ENCODE measurements around the gene TKT.

Gene TKT

GRCh38 chr3:53181024-53181371 is 74.8 kb downstream of the TKT start:
- DNase-seq (ENCODE audit: low read depth) = no peak
- TF ChIP-seq POLR2A (IDR thresholded peaks at IDR 0.05; ENCODE audit: extremely low read depth, insufficient read length) = no peak
- TF ChIP-seq, protein P1, sequence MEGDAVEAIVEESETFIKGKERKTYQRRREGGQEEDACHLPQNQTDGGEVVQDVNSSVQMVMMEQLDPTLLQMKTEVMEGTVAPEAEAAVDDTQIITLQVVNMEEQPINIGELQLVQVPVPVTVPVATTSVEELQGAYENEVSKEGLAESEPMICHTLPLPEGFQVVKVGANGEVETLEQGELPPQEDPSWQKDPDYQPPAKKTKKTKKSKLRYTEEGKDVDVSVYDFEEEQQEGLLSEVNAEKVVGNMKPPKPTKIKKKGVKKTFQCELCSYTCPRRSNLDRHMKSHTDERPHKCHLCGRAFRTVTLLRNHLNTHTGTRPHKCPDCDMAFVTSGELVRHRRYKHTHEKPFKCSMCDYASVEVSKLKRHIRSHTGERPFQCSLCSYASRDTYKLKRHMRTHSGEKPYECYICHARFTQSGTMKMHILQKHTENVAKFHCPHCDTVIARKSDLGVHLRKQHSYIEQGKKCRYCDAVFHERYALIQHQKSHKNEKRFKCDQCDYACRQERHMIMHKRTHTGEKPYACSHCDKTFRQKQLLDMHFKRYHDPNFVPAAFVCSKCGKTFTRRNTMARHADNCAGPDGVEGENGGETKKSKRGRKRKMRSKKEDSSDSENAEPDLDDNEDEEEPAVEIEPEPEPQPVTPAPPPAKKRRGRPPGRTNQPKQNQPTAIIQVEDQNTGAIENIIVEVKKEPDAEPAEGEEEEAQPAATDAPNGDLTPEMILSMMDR (IDR thresholded peaks at IDR 0.05; ENCODE audit: low read depth, low read length) = no peak
- no peak overlapping the region for H3K4me3 ChIP-seq (ENCODE audit: low read depth, low read length)

GRCh38 chr3:53180305-53181023 is 75.4 kb downstream of the TKT start:
- TF ChIP-seq POLR2A (IDR thresholded peaks at IDR 0.05; ENCODE audit: extremely low read depth, insufficient read length) = no peak
- TF ChIP-seq, protein P2, sequence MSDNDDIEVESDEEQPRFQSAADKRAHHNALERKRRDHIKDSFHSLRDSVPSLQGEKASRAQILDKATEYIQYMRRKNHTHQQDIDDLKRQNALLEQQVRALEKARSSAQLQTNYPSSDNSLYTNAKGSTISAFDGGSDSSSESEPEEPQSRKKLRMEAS (IDR thresholded peaks at IDR 0.05; ENCODE audit: low read depth, low read length) = peak; percentile 35; the same call in 1 of the 2 replicates
- TF ChIP-seq MYC (IDR thresholded peaks at IDR 0.05; ENCODE audit: low read depth, low read length) = no peak
- no peak overlapping the region for H3K4me3 ChIP-seq (ENCODE audit: low read depth, low read length)
- DNase-seq (ENCODE audit: low read depth) = peak; percentile 91

DNA sequence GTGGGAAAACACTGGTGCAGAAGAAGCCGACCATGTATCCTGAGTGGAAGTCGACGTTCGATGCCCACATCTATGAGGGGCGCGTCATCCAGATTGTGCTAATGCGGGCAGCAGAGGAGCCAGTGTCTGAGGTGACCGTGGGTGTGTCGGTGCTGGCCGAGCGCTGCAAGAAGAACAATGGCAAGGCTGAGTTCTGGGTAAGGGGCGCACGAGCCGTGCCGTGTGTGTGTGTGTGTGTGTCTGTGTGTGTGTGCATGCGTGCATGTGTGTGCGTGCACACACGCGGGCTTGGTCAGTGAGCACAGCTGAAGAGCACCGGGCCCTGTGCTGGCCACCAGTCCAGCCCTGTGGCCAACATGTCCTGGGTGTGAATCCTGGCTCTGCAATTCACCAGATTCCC is 76.2 kb downstream of the TKT start:
- no peak overlapping the region for H3K4me3 ChIP-seq (ENCODE audit: low read depth, low read length)
- no peak for DNase-seq (ENCODE audit: low read depth)
- TF ChIP-seq, protein P1 (IDR thresholded peaks at IDR 0.05; ENCODE audit: low read depth, low read length) = no peak
- TF ChIP-seq, protein P2 (IDR thresholded peaks at IDR 0.05; ENCODE audit: low read depth, low read length) = no peak
- no peak for TF ChIP-seq MYC (IDR thresholded peaks at IDR 0.05; ENCODE audit: low read depth, low read length)
- no peak for TF ChIP-seq POLR2A (IDR thresholded peaks at IDR 0.05; ENCODE audit: extremely low read depth, insufficient read length)

DNA sequence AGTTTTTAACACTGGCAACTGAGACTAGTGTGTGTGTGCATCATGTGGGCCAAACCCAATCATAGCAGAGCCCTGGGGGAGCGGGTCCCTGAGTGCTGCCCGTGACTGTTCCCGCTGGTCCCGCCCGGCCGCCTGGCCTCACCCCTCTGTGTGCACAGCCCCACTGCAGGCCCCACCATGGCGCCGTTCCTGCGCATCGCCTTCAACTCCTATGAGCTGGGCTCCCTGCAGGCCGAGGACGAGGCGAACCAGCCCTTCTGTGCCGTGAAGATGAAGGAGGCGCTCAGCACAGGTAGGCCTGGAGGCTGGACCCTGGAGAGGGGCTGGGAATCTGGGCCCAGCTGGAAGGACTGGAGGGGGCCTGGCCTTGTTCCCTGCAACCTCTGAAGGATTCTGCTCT is 77.6 kb downstream of the TKT start:
- no peak overlapping the region for H3K4me3 ChIP-seq (ENCODE audit: low read depth, low read length)
- no peak for DNase-seq (ENCODE audit: low read depth)
- TF ChIP-seq, protein P1 (IDR thresholded peaks at IDR 0.05; ENCODE audit: low read depth, low read length) = no peak
- TF ChIP-seq POLR2A (IDR thresholded peaks at IDR 0.05; ENCODE audit: extremely low read depth, insufficient read length) (no peak), MYC (IDR thresholded peaks at IDR 0.05; ENCODE audit: low read depth, low read length) (no peak)
- TF ChIP-seq, protein P2 (IDR thresholded peaks at IDR 0.05; ENCODE audit: low read depth, low read length) = no peak

DNA sequence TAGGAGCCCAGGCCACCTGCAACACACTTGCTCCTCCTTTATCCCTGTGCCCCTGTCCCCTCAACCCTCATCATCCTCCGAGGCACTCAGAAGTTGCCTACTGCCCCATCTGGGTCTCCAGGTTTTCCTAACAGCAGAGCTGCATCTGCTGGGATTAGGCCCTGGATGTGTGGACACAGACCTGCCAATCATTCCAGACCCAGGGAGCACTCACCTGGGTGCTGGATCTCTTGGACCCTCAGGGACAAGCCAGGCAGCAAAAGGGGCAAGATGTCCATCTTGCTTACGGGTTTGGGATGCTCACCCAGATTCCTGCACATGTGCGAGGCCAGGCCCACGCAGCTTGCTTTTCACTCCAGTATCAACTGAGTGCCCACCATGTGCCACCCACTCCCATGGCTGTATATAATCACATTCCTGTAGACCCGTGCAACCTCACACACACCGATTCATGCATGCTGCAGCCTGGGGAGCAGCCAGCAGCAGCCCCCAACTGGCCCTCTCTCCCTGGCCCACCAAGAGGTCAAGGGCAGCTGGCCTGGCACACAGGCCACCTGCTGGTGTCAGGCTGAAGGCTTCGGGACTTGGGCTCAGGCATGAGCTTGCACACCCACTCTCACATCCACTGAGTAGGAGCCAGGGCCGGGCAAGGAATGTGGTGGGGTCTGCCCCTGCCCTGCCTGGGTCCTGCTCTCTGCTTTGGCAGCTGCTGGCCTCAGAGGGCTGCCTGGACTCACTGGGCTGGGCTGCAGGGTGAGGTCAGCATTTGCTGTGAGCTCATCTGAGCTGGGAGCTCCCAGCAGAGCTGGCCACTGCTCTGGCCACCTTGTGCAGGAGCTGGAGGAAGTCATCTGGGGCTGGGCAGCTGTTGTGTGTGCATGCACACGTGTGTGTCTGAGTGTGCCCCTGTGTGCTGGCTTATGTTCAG is 79.9 kb downstream of the TKT start:
- TF ChIP-seq, protein P2 (IDR thresholded peaks at IDR 0.05; ENCODE audit: low read depth, low read length) = no peak
- TF ChIP-seq POLR2A (IDR thresholded peaks at IDR 0.05; ENCODE audit: extremely low read depth, insufficient read length) (no peak), MYC (IDR thresholded peaks at IDR 0.05; ENCODE audit: low read depth, low read length) (no peak)
- TF ChIP-seq, protein P1 (IDR thresholded peaks at IDR 0.05; ENCODE audit: low read depth, low read length) = no peak

More for the DNA sequence above, 79.9 kb downstream of the TKT start:
- DNase-seq (ENCODE audit: low read depth) = no peak
- no peak overlapping the region for H3K4me3 ChIP-seq (ENCODE audit: low read depth, low read length)
